Stimulated activated CD8-positive, alpha-beta memory T cell treated with anti-CD3 and anti-CD28 coated beads, Interleukin-15, amount 100 ng/mL, for 48 hours (primary cell): ENCODE data around the gene CTAGE9.

ENCODE experiments used
- DNase-seq, 2 donors: peaks; one replicate each; pipeline ENCODE4 v3.0.0-alpha.2; 2020; ENCODE audit warnings: low read depth in 2 of 2

The CTAGE9 gene

GRCh38 chr6:131673184-131673583 lies 37.6 kb downstream of the CTAGE9 start:
- DNase-seq, result no peak

GRCh38 chr6:131669891-131670290 lies 40.9 kb downstream of the CTAGE9 start:
- DNase-seq, result no peak

GRCh38 chr6:131663578-131664165 lies 47.1 kb downstream of the CTAGE9 start:
- DNase-seq, result no peak

- DNase-seq, result no peak
These were observed 50.6 kb downstream of the CTAGE9 start for GRCh38 chr6:131660195-131660594.
